Astrocyte of the cerebellum (primary cell): ENCODE results near the gene GRAMD4.

ENCODE experiments used
- DNase-seq: peaks from one replicate; pipeline ENCODE4 v3.0.0-alpha.2; 2011; ENCODE audit warnings: low read depth
- H3K4me3 ChIP-seq: 2 replicates; pipeline ENCODE4 v1.5.1; 2011; ENCODE audit warnings: mild to moderate bottlenecking, low read depth, low read length, moderate library complexity
- CTCF ChIP-seq: IDR thresholded peaks from 2 replicates; pipeline ENCODE4 v1.5.1; 2012; ENCODE audit warnings: low read length, low read depth, moderate library complexity, mild to moderate bottlenecking; ENCODE audit errors: missing control alignments
- in situ Hi-C: cut with HindIII; loops from 2 replicates; pipeline ENCODE4 v1.10.0; 2017; ENCODE audit warnings: low sequenced_read_pairs

The GRAMD4 gene

GRCh38 chr22:46666577-46667244 lies 46.5 kb downstream of the GRAMD4 start:
- no peak for DNase-seq
- H3K4me3 ChIP-seq = no peak overlapping the region
- in situ Hi-C loops = no loop called here
- no peak for TF ChIP-seq CTCF

GRCh38 chr22:46667245-46667623 lies 47.0 kb downstream of the GRAMD4 start:
- no peak for DNase-seq
- no peak for TF ChIP-seq CTCF
- no peak overlapping the region for H3K4me3 ChIP-seq
- in situ Hi-C loops = no loop called here

- no peak for DNase-seq
- H3K4me3 ChIP-seq = no peak overlapping the region
- in situ Hi-C loops = no loop called here
- no peak for TF ChIP-seq CTCF
These were observed 47.9 kb downstream of the GRAMD4 start for GRCh38 chr22:46668116-46668515.

GRCh38 chr22:46669201-46669600 lies 49.0 kb downstream of the GRAMD4 start:
- no peak for DNase-seq
- H3K4me3 ChIP-seq = no peak overlapping the region
- in situ Hi-C loops = no loop called here
- no peak for TF ChIP-seq CTCF

- H3K4me3 ChIP-seq = no peak overlapping the region
- TF ChIP-seq CTCF = no peak
- in situ Hi-C loops = no loop called here
- no peak for DNase-seq
These were observed 51.7 kb downstream of the GRAMD4 start for GRCh38 chr22:46671824-46672432.

GRCh38 chr22:46672731-46673130 lies 52.5 kb downstream of the GRAMD4 start:
- in situ Hi-C loops = no loop called here
- DNase-seq = no peak
- TF ChIP-seq CTCF = no peak
- no peak overlapping the region for H3K4me3 ChIP-seq
